Aorta (tissue), 5 donors: ENCODE data around the gene ZNF584. TPM values are rescaled to one million over a fixed set of nuclear protein-coding genes. Genes with fewer than 3 reads are reported as not detected.

ENCODE experiments used
- ATAC-seq: fragments of 200-7000 bp; cut with Tn5 transposase; one replicate; pipeline ENCODE4 v1.9.1; 2022; ENCODE audit warnings: moderate library complexity; ENCODE audit not compliant: low FRiP score
- DNase-seq, 2 donors: peaks; one replicate each; pipeline ENCODE4 v3.0.0-alpha.2; 2020
- H3K27ac ChIP-seq, 2 donors: one replicate each; pipeline ENCODE4 v1.5.1; 2013; ENCODE audit warnings: low read length in 2 of 2, mild to moderate bottlenecking in 2 of 2, moderate library complexity in 2 of 2, control low read depth in 1 of 2, inconsistent platforms in 1 of 2, low read depth in 1 of 2
- H3K27me3 ChIP-seq, 2 donors: one replicate each; pipeline ENCODE4 v1.6.1; 2013; ENCODE audit warnings: control low read depth in 1 of 2, low read length in 1 of 2, mild to moderate bottlenecking in 1 of 2, moderate library complexity in 1 of 2; ENCODE audit not compliant: insufficient read depth in 2 of 2, control insufficient read depth in 1 of 2
- H3K36me3 ChIP-seq, 2 donors: one replicate each; pipeline ENCODE4 v1.6.1; 2013; ENCODE audit warnings: control low read depth in 1 of 2, low read length in 1 of 2, mild to moderate bottlenecking in 1 of 2; ENCODE audit not compliant: insufficient read depth in 2 of 2, control insufficient read depth in 1 of 2
- H3K4me1 ChIP-seq, 2 donors: one replicate each; pipeline ENCODE4 v1.6.1; 2013; ENCODE audit warnings: low read length in 2 of 2, control low read depth in 1 of 2, mild to moderate bottlenecking in 1 of 2, moderate library complexity in 1 of 2; ENCODE audit not compliant: insufficient read depth in 2 of 2, control insufficient read depth in 1 of 2
- H3K4me3 ChIP-seq, 2 donors: one replicate each; pipeline ENCODE4 v1.5.1; 2013; ENCODE audit warnings: low read length in 2 of 2, control low read depth in 1 of 2, mild to moderate bottlenecking in 1 of 2
- H3K9me3 ChIP-seq: one replicate; pipeline ENCODE4 v1.6.1; 2013; ENCODE audit warnings: mild to moderate bottlenecking, low read length; ENCODE audit not compliant: control insufficient read depth
- WGBS, 2 donors: extraction: QIAGEN DNeasy Blood & Tissue Kit; methylation state at CpG; one replicate each; pipeline ENCODE4 v1.1.7; 2013; 5-methylcytosine and 5-hydroxymethylcytosine counted together
- intact Hi-C, 2 donors: fragments of 100-400 bp; cut with DNase I; formaldehyde crosslinking; loops; one replicate each; pipeline versions ENCODE4 v1.14.2 to v1.15.0; 2022
- polyA plus RNA-seq, 2 donors: library from polyadenylated mRNA; stranded (reverse); fragments of 200-250 nt; gene quantifications; one replicate each; pipeline ENCODE4 v1.2.3, GENCODE V29; 2013
- total RNA-seq, 2 donors: library from RNA; stranded (reverse); fragmentation: NEBNext Ultra II Directional; extraction: Animal tissue kit (Norgen Biotek cat#: 25700); gene quantifications; one replicate each; pipeline ENCODE4 v1.2.1, GENCODE V29; 2021
- donor health status: healthy with polysubstance abuse.
- donor health status: Bipolar disorder and iron deficiency.
- donor health status: DM: no; HTN: no; CAD: no.
- donor health status: DM: no; HTN: no; CAD: no.
- donor health status: DM: yes; HTN: yes; CAD: no.

ZNF584 gene
- total and polyA plus RNA-seq, 4 donors, result 0.75 to 13.4 (median 11.0) TPM

DNA sequence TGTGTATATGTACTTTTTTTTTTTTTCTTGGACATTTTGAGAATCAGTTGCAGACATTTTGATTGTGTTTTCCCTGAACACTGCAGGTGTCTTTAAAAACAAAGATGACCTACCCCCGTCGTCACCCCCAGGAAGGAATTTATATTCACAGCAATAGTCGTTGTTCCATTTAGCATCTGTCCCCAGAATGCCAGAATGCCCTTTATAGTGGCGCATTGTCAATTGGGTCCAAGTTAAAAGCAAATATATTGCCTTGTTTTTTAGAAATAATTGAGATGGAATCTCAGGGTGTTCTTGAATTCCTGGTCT, 14.8 kb upstream of the ZNF584 start:
- intact Hi-C loops, result no loop called here
- Histone ChIP-seq H3K27me3 (no peaks in the 10 kb centered on the region), H3K27ac (no peak overlapping the region), H3K4me3 (no peak overlapping the region), H3K9me3 (no peaks in the 10 kb centered on the region), H3K4me1 (no peaks in the 10 kb centered on the region), H3K36me3 (peaks cover 3 to 16% of the 10 kb centered on the region in 2 donors)
- DNase-seq, result no peak
- ATAC-seq, result no peak
- 85 to 87% methylated on average over 4 of the region's 4 CpGs for WGBS, 2 donors

DNA sequence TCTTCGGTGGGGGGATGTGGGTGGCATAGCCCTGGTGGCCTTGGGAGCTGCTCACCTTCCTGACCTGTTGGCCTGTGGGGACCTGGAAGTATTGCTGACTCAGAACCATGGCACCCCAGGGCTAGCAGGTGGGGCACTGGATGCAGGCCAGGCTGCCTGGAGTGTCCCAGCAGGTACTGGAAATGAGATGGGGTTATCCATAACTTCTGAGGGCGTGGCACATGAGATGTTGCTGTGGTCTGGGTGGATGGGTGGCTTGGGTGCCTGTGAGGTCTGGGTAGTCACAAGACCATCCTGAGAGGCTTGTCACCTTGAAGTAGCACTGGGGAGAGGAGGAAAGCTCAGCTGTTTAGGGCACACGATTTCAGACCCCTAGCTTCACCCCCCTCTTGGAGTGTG, 13.6 kb upstream of the ZNF584 start:
- Histone ChIP-seq H3K9me3 (no peaks in the 10 kb centered on the region), H3K27ac (no peak overlapping the region), H3K36me3 (peaks cover 3 to 16% of the 10 kb centered on the region in 2 donors), H3K27me3 (no peaks in the 10 kb centered on the region), H3K4me1 (no peaks in the 10 kb centered on the region), H3K4me3 (no peak overlapping the region)
- WGBS, 2 donors, result 68 to 72% methylated on average over 3 of the region's 3 CpGs
- intact Hi-C loops, result no loop called here
- DNase-seq, result peak in 1 of 2 donors; percentile 30
- no peak for ATAC-seq

DNA sequence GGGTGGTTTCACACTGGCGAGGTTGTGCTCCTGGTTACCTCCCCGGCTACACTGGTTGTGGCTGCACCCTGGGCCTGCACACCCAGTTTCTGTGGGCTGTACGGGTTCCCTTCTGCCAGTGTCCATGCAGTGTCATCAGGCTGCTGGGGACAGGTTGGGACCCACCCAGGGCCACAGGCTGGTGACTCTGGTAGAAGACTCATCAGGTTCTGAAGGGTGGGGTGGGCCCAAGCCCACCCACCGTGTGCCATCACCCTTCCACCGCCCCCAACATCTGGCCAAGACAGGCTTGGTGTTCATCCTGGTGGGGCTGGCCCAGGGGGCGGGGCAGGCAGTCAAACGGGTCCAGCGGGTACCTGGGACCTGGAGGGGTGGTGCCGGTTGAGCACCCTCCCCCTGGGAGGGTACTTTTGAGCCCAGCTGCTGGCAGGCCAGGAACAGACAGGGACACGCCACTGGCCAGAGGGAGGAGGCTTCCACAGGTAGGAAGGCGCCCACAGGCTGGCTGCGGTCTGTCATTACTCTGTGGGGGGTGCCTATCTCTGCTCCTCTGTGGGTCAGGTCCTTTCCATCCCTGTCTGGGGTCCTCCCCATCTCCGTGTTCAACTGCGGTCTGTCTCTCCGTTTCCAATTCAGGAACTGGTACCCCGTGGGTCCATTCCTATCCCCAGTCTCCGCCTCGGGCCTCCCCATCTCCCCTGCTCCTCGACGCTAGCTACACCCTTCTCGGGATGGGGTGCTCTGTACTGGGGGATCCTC, 13.1 kb upstream of the ZNF584 start, which contains the start of gene RNF225:
TSS of gene RNF225 (plus strand) at position 437 of the 759 bp plus-strand sequence. CDS start 434 bp downstream, outside the sequence.
- DNase-seq (peak in 1 of 2 donors; percentile 29), ATAC-seq (no peak)
- Histone ChIP-seq H3K36me3 (peaks cover 3 to 16% of the 10 kb centered on the region in 2 donors), H3K9me3 (no peaks in the 10 kb centered on the region), H3K4me1 (no peaks in the 10 kb centered on the region), H3K27ac (no peak within 1 kb of the TSS), H3K4me3 (no peak within 1 kb of the TSS), H3K27me3 (no peaks in the 10 kb centered on the region)
- WGBS, 2 donors, result 37 to 38% methylated on average over 20 to 21 of the region's 21 CpGs
- intact Hi-C loops, result no loop called here

DNA sequence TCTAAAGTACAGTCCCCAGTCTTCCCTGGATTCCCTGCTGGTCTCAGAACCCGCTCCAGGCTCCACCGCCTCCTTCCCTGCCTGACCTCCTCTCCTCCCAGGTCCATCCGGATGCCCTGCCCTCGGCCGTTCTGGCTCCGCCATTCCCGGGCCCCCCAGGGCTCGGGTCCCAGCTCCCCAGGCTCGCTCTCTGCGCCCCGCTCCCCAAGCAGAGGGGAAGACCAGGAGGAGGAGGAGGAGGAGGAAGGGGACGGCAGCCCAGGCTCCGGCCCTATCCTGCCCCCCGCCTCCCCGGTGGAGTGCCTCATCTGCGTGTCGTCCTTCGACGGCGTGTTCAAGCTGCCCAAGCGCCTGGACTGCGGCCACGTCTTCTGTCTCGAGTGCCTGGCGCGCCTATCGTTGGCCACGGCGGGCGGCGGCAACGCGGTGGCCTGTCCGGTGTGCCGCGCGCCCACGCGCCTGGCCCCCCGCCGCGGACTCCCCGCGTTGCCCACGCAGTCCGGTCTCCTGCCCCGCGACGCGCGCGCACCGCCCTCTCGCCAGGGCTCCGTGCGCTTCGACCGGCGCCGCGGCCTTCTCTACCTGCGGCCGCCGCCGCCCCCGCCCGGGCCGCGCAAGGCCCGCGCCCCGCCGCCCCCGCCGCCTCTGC, 12.3 kb upstream of the ZNF584 start:
- ATAC-seq, result no peak
- Histone ChIP-seq H3K36me3 (peaks cover 3 to 16% of the 10 kb centered on the region in 2 donors), H3K4me1 (no peaks in the 10 kb centered on the region), H3K9me3 (no peaks in the 10 kb centered on the region), H3K4me3 (no peak overlapping the region), H3K27me3 (no peaks in the 10 kb centered on the region), H3K27ac (no peak overlapping the region)
- 2% methylated on average over 51 to 75 of the region's 75 CpGs for WGBS, 2 donors
- intact Hi-C loops, result no loop called here
- peak in 1 of 2 donors; percentile 44 for DNase-seq

DNA sequence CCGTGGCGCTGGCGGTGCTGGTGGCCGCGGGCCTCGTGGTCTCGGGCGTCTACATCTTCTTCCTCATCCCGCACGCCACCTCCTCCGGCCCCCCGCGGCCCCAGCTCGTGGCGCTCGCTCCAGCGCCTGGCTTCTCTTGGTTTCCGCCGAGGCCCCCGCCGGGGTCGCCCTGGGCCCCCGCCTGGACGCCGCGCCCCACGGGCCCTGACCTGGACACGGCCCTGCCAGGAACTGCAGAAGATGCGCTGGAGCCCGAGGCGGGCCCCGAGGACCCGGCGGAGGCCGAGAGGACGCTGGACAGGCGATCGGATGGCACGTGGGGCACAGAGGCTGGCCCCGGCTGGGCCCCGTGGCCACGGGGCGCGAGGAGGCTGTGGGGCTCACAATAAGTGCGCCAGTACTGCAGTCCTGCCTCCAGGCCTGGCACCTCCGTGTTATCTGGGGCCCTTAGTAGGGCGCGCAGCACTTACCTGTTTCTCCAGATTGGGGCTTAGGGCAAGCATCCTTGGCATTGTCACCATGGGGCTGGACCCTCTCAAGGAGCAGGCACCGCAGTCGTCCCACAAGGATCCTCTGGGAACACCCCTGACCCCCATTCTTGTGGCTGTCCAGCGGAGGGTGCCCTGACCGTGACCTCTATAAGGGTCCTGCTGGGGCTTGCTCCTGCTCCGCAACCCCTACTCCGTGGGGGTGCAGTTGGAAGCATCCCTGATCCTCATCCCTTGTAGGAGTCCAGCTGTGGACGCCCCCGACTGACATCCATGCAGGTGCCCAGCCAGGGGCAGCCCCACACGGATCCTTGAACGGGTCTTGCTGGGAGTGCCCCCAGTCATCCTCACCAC, 11.5 kb upstream of the ZNF584 start:
- Histone ChIP-seq H3K4me3 (no peak overlapping the region), H3K9me3 (no peaks in the 10 kb centered on the region), H3K27me3 (no peaks in the 10 kb centered on the region), H3K4me1 (no peaks in the 10 kb centered on the region), H3K27ac (no peak overlapping the region), H3K36me3 (peaks cover 3 to 16% of the 10 kb centered on the region in 2 donors)
- 29 to 32% methylated on average over 52 to 58 of the region's 58 CpGs for WGBS, 2 donors
- intact Hi-C loops, result no loop called here
- DNase-seq (peak in 1 of 2 donors; percentile 38), ATAC-seq (no peak)

DNA sequence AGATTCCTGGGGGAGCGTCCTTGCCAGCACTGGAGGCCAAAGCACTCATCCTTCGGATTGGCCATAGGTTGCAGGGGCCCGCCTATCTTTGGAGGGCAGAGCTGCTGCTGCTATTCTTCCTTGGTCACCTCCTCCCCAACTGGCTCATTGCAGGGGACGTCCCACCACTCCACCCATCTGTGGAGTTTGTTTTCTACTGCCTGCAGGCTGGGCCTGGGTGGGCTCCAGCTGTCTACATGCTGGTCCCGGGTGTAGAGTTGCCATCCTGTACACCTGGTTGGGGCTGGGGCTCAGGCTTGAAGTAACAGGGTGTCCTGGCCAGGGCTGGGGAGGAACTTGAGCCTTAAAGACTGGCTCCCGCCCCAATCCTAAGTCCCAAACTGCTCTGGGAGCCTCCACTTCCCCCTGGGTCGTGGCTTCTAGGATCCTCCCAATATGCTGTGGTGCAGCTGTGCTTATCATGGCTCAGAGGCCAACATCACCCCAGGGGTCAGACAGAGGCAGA, 10.9 kb upstream of the ZNF584 start:
- intact Hi-C loops, result no loop called here
- H3K27ac ChIP-seq, result no peak overlapping the region
- DNase-seq (peak; percentile 40 to 69), ATAC-seq (no peak)
- H3K9me3 ChIP-seq, result no peaks in the 10 kb centered on the region
- no peaks in the 10 kb centered on the region for H3K4me1 ChIP-seq
- no peak overlapping the region for H3K4me3 ChIP-seq
- H3K36me3 ChIP-seq, result peaks cover 3 to 16% of the 10 kb centered on the region in 2 donors
- WGBS, 2 donors, result 68% methylated on average over 7 of the region's 7 CpGs
- no peaks in the 10 kb centered on the region for H3K27me3 ChIP-seq

DNA sequence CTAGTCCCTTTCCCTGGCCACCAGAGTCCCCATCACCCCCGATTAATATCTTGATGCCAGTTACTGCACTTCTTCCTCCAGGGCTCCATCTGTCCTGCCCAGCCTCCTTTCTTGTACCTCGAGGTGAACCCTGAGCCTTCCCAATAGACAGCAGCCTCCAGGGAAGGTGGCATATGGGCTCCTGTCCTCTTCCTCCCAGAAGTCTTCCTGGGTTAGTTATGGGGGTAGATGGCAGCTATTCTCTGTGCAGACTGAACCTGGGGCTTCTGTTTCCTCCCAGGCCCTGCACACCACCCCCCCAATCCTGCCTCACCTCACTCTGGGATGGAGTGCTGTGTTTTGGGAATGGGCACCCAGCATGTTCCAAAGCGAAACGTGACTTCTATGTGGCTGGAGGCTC, 10.4 kb upstream of the ZNF584 start:
- WGBS, 2 donors, result 82% methylated on average over 4 of the region's 4 CpGs
- no peak for ATAC-seq
- no peaks in the 10 kb centered on the region for H3K9me3 ChIP-seq
- H3K27ac ChIP-seq, result no peak overlapping the region
- no peaks in the 10 kb centered on the region for H3K4me1 ChIP-seq
- peaks cover 3 to 12% of the 10 kb centered on the region in 2 donors for H3K36me3 ChIP-seq
- H3K4me3 ChIP-seq, result no peak overlapping the region
- no peaks in the 10 kb centered on the region for H3K27me3 ChIP-seq
- intact Hi-C loops, result no loop called here
- peak in 1 of 2 donors; percentile 13 for DNase-seq

DNA sequence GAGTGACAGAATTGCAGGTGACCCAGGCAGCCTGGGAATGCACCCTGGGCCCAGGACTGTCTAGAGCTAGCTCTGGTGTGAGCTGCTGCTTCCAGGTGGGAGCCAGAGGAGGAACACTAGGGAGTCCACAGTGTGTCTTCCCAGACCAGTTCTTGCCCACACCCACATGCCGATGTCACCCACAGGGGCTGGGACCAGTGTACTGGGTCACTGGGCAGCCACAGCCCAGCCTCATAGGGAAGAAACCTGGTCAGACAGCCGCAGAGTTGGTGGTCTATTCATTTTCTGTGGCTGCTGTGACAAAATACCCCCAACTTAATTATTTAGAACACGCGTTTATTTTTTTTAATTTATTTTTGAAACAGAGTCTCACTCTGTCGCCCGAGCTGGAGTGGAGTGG, 9.9 kb upstream of the ZNF584 start:
- intact Hi-C loops, result no loop called here
- H3K27me3 ChIP-seq, result no peaks in the 10 kb centered on the region
- DNase-seq, result peak in 1 of 2 donors; percentile 37
- 90 to 91% methylated on average over 6 of the region's 6 CpGs for WGBS, 2 donors
- no peak for ATAC-seq
- H3K36me3 ChIP-seq, result peaks cover 0 to 9% of the 10 kb centered on the region in 2 donors
- no peaks in the 10 kb centered on the region for H3K9me3 ChIP-seq
- H3K4me1 ChIP-seq, result no peaks in the 10 kb centered on the region
- no peak overlapping the region for H3K4me3 ChIP-seq
- no peak overlapping the region for H3K27ac ChIP-seq
